HG02973 (cell line): ENCODE data around the gene TMEM50B.
"Not testable (repeated sequence)": the region's sequence is repeated elsewhere in the genome, so short reads cannot be mapped to it uniquely, and the experiment has no call there.

ENCODE experiments used
- ATAC-seq: cut with Tn5 transposase; IDR thresholded peaks from one replicate; pipeline ENCODE4 v1.9.1; 2021; ENCODE audit warnings: moderate library complexity; ENCODE audit not compliant: unreplicated experiment

The TMEM50B gene

DNA sequence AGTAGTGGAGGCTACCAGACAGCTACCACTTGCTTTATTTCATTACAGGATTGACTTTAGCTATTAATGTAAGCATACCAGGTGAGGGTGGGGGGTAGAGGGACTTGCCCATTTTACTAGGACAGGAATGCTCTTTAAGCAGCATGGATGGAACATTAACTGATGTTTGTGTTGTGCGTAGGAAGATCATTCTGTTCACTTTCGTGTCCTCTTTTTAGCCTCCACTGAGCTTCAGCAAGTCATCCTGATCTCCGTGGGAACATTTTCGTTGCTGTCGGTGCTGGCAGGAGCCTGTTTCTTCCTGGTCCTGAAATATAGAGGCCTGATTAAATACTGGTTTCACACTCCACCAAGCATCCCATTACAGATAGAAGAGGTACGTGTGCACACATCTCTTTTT is 47.3 kb downstream of the TMEM50B start:
- no peak for ATAC-seq

DNA sequence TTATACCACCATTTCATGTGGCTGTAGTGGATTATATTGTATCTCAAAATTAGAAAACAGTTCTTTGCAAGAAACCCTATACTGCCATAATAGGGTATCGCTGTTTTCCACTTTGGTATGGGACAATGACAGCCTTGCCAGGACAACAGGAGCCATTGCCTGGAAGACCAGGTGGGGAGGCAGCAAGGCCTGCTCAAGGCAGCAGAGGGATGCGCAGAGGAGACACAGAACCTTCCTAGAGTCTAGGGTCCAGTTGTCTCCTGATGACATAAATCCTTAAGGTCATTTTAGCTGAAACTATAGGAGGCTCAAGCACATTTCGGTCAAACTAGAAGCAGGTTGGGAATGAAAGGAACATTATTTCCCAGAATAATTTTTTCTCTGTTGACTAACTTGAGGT is 48.9 kb downstream of the TMEM50B start:
- no peak for ATAC-seq

DNA sequence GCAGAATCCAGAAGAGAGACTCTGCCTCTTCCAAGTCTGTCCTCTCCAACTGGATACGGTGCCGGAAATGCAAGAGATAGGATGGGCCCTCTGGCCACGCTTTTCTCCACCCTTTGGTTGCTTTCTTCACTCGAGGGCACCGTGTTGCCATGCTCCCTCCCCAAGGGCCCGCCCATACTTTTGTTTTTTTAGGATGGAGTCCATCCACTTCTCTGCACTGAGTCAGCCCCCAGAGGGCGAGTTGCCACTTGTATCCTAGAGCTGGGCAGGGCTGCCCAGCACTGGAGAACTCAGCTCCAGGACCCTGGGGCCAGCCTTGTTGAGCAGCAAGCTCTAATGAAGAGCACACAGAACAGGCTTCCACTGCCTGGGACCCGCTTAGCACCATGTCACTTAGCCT is 51.1 kb downstream of the TMEM50B start:
- no peak for ATAC-seq

DNA sequence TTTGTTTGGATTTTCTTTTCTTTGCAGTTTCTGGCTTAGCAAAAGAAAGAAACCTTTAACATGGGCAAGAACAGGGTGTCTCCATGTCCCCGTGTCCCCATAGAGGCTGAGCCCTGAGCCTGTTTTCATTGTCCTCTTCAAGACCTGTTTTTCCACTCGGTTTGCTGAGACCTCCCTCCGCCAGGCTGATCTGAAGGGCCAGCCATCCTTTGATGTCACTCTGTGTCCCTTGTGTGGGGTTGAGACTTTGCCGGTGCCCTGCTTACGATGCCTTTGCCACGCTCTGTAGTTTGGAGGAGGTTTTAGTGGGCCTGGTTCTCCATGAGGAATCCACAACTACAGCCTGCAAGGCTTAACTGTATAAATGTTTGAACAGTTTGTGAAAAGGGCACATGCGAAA is 52.7 kb downstream of the TMEM50B start:
- ATAC-seq = no peak

DNA sequence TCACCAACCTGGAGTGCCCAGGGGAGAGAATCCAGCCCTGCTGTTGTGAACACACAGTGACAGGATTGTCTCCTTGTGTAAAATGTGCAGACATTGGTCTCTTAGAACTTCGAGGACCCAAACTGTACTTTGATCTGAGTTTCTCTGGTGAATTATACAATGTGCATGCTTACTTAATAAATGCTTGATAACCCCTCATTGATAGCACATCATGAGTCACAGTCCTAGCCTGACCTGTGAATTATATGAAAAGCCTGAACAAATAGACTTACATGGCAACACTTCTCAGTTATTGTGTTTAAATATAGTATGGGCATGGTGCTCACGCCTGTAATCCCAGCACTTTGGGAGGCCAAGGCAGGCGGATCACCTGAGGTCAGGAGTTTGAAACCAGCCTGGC is 53.9 kb downstream of the TMEM50B start:
- no peak for ATAC-seq

DNA sequence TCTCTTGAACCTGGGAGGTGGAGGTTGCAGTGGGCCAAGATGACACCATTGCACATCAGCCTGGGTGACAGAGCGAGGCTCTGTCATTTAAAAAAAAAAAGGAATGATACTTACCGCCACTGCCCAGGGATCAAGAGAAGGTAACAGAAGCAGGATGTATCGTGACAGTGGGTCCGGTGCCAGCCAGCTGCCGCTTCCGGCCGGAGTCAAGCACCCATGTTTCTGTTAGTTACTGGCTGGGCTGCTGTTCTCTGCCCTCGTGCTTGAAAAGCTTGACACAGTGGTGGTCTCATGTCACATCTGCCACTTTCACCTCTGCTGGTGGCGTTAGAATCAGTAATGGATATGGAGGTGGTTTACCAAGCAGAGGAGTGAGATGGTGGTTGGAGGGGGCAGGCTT is 55.6 kb downstream of the TMEM50B start:
- no peak for ATAC-seq

DNA sequence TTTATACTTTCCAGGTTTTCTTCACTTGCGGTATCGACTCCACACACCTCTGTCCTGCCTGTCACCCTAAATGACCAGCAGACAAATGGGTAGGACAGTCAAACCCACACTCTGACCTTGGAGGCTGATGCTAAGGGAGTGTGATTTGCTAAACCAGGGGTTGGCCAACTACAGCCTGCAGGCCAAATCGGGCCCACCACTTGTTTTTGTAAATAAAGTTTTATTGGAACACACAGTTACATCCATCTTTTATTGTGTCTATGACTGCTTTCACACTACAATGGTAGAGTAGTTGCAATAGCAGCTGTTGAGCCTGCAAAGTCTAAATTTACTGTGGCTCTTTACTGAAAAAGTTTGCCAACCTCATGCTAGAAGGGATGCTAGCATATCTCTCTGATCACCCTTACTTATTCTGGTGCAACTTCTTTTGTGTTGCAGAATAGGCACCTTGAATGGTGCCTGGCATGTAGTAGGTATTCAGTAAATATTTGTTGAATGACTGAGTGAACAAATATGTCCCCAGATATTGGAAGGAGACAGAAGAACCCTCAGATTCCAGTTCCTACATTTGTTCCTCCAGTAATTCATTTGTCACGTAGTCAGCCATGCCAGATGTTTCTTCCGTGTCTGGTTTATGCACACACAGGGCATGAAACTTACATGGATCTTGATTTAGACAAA is 57.9 kb downstream of the TMEM50B start:
- no peak for ATAC-seq

DNA sequence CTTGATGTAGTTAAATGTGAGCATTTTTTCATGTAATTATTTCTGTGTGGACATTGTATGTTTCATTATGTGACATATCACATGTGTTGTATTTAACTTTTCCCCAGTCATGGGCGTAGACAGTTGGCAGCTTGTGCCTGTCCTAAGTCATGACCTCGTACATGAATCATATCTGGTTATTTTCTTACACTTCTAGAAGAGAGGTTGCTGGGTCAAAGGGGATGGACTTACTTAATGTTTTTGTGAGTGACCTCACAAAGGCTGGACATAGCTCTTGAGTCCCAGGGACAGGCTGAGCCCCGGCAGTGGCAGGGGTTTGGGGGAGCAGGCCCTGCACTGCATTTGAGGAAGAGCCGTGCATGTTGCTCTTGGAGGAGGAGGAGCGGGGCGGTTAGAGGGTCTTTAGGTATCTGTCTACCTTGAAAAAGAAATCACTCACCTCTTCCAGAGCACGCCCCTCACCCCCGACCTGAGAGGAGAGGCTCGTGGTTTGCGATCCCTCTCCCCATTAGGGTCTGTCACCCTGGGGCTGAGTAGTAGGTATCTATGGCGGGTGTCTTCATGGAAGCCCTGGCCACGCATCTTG is 60.1 kb downstream of the TMEM50B start:
- ATAC-seq = no peak

DNA sequence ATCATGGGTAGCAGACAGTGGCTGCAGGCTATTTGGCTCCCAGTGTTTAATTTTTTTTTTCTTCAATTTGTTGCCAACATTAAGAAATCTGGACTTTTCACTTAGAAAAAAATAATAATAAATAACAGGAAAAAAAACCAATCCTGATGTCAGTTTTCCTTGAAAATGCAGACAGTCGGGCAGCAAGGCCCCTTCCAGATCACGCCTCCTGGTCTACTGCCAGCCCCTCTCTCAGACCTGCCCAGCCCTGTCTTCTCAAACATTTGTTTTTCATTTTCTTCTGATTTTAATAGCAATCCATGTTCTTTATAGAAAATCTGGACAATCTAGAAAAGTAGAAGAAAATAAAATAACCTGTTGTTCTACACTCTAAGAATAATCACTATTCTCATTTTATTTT is 61.1 kb downstream of the TMEM50B start:
- ATAC-seq = no peak

DNA sequence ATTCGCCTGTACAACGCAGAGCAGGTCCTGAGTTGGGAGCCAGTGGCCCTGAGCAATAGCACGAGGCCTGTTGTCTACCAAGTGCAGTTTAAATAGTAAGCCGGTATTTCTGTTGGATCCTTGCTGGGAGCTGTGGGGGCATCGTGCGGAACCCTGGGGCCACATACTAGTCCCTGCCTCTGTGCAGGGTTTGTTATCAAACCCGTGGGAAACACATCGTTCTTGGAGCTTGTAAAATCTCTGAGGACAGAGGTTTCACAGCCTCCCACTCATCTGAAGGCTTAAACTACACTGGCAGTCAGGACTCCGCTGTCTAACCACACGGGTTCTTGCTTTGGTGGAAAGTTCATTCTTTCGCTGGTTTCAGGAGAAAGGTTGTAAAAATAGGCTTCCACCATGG is 64.8 kb downstream of the TMEM50B start:
- ATAC-seq = no peak

DNA sequence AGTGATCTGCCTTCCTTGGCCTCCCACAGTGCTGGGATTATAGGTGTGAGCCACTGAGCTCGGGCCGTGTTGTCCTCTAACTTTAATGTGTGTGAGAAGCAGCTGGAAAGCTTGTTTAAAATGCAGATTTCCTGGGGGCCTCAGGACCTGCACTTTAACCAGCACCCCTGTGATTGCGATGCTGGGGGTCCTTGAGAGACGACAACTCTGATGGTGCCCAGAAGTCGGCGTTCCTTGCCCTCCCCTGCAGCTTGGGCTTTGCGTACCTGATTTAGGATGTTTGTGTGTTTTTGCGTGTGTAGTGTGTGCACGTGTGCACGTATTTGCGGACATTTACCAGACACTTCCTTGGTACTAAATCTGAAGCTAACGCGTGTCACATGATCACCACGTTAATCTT is 65.7 kb downstream of the TMEM50B start:
- ATAC-seq = no peak

DNA sequence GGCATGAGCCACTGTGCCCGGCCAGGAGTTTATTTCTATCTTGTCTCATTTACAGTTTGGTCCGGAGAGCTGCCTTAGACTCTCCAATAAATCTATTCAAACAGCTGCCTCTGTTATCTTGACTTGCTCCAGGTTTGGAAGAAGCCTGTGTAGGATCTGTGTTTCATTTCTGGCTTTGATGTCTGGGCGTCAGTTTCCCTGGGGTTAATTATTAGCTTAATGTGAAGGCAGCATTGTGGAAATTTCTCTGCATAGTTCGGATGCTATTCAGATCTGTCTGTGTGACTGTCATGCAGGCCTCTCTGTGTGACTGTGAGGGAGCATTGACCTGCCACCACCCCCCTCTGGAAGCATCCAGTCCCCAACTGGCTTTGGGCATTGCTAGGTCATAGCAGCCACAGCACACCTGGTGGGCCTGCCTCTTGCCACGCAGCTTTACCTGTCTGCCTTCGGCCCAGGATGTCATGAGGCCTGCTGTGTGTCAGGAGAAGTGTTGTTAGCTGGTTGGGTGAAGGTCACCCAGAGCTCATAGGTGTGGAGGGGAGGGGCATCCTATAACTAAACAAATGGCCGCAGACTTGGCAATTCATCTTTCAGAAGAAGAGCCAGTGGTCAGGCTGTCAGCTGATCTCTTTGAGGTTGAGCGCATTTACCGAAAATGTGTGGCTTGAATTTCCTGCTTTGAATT is 66.8 kb downstream of the TMEM50B start:
- ATAC-seq = no peak

DNA sequence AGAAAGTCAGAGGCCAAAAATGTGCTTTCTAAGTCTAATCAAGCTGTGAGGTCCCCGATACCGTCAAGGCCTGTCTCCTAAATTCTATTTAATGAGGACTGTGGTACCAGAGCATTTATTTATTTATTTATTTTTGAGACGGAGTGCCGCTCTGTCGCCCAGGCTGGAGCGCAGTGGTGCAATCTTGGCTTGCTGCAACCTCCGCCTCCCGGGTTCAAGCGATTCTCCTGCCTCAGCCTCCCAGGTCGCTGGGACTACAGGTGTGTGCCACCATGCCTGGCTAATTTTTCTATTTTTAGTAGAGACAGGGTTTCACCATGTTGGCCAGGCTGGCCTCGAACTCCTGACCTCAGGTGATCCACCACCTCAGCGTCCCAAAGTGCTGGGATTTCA is 67.3 kb downstream of the TMEM50B start:
- ATAC-seq = not testable (repeated sequence)

DNA sequence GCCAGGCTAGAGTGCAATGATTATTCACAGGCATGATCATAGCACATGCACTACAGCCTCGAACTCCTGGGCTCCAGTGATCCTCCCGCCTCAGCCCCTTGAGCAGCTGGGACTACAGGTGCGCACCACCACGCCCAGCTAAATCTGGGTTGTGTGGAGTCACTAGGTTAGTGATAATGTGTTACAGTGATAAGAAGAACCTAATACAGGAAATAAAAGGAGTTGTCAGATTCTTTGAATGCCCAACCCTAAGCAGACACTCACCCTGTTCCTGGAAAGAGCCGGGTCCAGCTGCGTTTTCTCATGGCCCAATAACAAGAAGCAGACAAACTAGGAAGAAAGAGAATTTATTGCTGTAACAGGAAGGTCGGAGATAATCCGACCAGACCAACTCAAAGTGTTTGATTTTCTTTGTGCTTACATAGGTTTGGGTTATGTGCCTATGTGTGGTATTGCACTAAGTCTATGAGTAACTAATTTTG is 67.8 kb downstream of the TMEM50B start:
- no peak for ATAC-seq

DNA sequence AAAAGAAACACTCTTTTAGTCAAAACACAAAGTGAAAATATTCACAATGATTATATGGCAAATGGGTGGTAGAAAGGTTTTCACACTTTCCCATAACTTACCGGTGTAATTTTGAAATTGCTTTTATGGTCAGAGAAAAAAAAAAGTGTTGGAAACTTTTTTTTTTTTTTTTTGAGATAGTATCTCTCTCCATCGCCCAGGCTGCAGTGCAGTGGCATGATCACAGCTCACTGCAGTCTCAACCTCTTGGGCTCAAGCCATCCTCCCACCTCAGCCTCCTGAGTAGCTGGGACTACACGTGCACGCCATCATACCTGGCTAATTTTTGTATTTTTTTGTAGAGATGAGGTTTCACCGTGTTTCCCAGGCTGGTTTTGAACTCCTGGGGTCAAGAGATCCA is 73.3 kb downstream of the TMEM50B start:
- no peak for ATAC-seq

DNA sequence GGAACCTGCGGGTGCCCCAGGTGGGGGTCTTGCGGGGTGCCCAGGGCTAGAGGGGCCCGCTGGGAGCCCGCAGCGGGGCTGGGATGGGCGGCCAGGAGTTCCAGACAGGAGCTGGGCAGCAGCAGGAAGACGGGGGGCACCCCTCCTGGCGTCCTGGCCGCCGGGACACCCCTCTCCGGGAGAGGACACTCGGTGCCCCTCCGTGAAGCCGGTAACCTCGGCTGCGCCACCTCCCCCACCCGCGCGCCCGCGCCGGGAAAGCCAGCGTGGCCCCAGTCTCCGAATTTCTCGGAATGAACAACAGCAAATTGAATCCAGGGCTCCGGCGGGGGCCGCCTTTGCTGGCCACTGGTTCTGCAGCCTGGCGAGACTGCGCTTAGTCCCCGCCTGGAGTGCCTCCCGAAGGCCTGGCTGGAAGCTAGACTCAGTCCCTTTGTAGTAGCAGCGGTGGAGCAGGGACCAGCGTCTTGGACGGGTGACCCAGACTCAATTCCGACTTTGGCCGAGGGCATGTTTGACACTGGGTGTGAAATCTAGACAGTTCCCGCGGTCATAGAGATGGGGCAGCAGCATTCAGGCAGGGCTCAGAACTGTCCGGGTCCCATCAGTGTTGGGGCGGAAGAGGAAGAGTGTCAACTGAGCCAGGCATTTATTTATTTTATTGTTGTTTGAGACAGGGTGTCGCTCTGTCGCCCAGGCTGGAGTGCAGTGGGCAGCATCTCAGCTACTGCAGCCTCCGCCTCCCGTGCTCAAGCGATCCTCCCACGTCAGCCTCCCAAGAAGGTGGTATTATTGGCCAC is 75.8 kb downstream of the TMEM50B start:
- ATAC-seq = peak; percentile 35

DNA sequence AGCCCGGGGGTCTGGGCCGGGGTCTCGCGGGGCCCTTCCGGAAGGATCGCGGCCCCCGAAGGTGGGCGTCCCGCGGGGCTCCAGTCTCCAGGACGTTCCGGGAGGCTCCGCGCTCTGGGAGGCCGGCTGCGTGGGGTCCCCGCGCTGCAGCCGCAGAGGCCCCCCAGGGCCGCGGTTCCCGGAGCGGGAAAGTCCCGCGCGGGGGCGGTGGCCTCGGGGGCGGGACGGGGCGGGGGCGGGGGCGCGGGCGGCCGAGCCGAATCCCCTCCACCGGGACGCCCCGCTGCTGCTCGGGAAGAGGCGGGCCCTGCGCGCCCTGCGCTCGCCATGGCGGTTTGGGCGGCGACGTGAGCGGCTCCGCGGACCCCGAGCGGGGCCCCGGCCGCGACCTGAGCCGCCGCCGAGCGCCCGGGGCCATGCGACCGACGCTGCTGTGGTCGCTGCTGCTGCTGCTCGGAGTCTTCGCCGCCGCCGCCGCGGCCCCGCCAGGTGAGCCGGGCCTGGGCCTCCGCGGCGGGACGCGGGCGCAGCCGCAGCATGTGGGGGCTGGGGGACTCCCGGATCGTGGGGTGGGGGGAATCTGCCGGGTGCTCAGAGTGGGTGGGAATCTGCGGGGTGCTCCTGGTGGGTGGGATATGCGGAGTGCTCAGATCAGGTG is 76.5 kb downstream of the TMEM50B start, which contains the start of gene IFNGR2:
IFNGR2 (plus strand) TSS at position 286 of the 658 bp plus-strand sequence; CDS start at position 417, 131 bp downstream.
- ATAC-seq = peak; percentile 24

DNA sequence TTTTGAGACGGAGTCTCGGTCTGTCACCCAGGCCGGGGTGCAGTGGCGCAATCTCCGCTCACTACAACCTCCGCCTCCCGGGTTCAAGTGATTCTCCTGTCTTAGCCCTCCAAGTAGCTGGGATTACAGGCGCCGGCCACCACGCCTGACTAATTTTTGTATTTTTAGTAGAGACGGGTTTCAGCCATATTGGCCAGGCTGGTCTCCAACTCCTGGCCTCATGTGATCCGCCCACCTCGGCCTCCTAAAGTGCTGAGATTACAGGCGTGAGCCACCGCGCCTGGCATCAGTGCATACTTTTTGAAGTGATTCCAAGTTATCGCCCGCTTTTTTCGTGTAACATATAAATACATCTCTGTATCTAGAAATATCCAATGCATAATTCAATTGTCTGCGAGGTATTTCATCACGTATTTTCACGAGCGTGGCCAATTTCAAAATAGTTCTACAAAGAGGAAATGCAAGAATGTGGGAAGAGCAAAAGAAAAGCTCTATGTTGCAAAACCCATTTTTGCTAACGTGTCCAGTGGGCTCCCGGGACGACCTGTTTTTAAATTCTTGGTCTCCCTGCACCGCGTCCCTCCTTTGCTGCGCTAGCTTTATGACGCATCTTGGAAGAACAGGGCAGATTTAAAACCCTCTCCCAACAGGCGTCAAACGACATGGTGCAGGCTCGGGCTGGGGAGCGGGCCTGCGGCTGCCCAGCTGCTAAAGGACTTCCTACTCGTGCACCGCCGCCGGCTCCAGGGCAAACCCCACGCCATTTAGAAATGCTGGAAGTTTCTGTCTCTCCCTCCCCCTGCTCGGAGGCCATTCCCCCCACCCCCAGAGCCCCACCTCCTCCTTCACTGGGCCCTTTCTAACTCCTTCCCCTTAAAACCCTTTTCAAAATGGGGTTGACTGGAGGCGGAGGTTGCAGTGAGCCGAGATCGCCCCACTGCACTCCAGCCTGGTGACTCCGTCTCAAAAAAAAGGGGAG is 77.5 kb downstream of the TMEM50B start:
- no peak for ATAC-seq

DNA sequence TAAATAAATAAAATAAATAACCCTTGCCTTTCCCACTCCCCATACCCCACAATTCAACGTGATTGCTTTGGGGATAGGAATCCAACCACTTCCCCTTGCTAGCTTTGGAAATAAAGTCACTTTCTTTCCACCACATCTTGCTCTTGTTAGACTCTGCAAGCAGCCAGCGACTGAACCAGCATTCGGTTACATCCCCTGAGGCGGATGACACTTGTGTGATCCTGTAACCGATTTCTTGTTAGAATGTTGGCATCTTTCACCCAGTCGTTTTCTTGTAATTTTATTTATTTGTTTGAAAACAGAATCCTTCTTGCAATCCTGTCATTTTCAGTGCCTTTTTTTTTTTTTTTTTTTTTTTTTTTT is 78.2 kb downstream of the TMEM50B start:
- ATAC-seq = no peak
